Transverse colon (tissue), 1 donor: Measurements from ENCODE around the gene SHISA8.

Experiments
- EP300 ChIP-seq: sonication (generic); formaldehyde crosslinking; IDR thresholded peaks from one replicate; pipeline ENCODE4 v1.6.1; 2017; ENCODE audit warnings: antibody characterized with exemption, low read depth
- POLR2A ChIP-seq: fragments of 450-650 bp; IDR thresholded peaks from one replicate; pipeline ENCODE4 v1.6.1; 2016; ENCODE audit warnings: antibody characterized with exemption, mild to moderate bottlenecking, moderate library complexity

GRCh38 chr22:41915035-41915785 lies at the start of gene SHISA8:
- TF ChIP-seq POLR2A (no peak), EP300 (no peak)
